ENCODE results near the gene ZFR2.

- TF ChIP-seq EZH2 (IDR thresholded peaks at IDR 0.05; ENCODE audit: insufficient read depth, poor library complexity, severe bottlenecking) (no peak), EZH2phosphoT487 (IDR thresholded peaks at IDR 0.05; ENCODE audit: insufficient read depth, low read depth) (no peak)
These were observed 86.5 kb downstream of the ZFR2 start for GRCh38 chr19:3782330-3782729.

Data from GM23248 (cell line).